ENCODE measurements around the gene TMEM100.

TMEM100 gene

DNA sequence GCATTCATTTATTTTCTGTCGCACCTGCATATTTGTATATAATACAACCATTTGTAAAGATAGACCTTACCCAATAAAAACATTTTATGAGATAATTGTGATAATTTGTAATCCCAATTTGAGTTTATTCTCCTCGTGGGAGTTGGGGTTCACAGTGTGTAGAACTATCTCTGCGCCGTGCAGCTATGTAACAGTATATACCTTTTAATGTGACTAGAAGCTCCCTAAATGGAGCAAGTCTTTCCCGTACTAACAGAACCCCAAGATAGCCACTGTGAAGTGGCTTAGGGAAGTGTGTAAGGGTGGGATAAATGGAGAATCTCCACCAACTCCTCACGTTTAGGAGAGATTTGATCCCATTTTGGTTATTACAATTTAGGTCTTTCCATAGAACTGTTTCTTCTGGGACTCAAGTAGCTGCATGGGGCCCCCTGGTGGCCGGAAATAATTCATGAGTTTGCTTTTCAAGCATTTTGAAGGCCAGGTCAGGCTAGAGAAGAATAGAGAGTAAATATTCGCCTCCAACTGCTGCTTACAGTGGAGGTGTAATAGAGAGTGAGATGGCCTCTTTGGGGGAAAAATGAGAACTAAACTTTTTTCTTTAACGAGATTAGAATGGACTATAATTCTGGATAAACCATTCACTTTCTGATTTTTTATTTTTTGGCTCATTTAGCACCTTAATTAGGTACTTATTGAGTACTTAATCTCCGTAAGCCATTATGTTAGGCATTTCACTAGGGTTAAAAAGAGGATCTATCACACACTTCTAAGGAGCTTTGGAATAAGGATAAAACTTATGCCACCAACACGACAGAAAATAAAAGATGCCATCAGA, 4.5 kb downstream of the TMEM100 start:
- peak; percentile 53 to 61 for DNase-seq

DNA sequence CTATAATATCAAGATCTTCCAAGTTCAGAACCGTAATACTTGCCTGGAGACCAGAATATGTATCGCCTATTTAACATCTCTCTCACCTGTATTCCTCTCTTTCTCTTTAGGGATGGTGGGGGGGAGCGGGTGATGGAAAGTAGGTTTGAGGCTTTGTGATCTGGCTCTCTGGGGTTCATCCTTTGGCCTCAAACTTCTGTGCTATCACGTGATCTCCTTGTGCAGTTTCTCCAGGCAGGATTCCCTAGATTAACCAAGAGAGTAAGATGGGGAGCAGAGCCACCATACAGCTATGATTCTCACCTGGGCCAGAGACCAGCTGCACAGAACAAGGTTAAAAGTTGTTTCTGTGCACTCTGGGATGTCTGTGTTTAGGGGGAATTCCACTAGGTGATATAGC, 5.2 kb downstream of the TMEM100 start:
- no peak for DNase-seq

DNA sequence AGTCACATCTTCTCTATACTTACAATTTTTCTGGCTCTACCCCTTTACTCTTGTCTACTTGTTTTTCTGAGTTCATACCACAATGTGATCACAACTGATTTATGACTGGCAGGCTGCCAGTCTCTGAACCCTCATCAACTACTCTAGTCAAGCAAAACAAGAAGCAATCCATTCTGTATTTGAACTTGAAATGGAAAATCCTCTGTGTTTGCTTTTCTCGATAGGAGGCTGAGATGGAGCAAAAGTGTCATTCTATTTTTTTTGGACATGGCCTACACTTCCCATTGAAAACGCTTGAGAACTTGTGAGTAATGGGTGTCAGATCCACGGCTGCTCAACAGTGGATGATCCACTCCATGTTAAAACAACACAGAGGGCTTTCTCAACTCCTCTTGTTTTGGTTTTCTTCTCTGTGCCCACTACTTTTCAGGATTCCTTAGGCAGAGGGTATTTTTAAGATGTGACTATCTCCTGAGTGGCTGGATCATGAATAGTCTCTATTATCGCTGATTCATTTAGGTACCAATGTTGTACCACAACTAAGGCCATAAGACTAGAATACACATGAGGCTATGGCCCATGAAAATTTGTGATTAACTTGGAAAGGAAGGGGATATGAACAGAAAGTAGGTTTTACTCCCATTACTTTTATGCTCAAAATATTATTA, 11.7 kb downstream of the TMEM100 start:
- DNase-seq, result no peak

DNA sequence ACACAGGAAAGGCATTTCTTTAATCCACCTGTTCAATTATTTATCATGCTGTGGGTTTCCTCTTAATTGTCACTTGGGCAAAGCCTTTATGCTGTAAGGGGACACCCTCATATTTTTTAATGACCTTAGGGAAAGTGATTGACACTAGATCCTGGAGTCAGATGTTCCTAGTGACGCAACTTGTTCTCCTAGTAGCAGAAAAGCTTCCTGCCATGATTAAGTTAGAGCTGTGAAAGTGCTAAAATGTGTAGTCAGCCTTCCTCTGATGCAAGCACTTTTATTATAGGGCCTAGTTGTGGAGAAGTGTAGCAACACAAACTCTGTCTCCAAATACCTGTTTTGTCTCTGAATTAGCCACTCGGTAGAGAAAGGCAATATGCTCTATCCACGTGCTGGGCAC, 12.3 kb downstream of the TMEM100 start:
- DNase-seq, result no peak

DNA sequence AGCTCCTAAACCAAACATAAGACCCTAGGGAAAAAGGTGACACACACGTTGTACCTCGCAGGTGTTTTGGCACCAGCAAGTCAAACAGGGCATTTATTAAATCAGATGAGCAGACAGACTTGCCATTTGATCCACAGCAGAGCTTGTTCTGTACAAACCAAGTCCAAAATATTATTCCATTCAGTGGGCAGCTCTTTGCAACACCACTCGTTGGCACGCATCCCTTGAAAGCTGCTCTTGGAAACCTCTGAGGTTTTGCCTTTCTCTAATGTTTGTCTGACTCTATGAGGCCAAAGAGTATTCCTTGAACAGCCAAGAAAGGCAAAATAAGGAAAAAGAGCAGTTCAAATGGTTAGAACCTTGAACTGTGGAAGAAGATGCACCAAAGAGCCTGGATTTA, 12.7 kb downstream of the TMEM100 start:
- DNase-seq, result no peak

DNA sequence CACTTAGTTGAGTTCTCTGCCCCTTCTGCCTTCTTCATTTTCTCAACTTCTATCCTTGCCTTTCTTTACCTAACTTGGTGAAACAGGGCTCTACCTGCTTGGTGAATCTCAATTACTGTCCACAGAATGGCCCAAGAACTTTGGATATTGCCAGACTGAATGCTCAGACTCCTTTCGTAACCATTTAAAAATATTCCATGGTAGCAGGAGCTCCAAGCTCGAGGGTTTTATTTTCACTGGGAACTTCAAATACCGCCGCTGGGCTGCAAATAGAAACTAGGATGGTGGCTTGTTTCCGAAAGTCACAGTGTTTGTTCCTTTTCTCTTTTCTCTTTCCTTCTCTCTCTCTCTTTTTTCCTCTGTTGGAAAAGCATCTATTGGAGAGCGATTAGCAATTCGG, 13.2 kb downstream of the TMEM100 start:
- no peak for DNase-seq

DNA sequence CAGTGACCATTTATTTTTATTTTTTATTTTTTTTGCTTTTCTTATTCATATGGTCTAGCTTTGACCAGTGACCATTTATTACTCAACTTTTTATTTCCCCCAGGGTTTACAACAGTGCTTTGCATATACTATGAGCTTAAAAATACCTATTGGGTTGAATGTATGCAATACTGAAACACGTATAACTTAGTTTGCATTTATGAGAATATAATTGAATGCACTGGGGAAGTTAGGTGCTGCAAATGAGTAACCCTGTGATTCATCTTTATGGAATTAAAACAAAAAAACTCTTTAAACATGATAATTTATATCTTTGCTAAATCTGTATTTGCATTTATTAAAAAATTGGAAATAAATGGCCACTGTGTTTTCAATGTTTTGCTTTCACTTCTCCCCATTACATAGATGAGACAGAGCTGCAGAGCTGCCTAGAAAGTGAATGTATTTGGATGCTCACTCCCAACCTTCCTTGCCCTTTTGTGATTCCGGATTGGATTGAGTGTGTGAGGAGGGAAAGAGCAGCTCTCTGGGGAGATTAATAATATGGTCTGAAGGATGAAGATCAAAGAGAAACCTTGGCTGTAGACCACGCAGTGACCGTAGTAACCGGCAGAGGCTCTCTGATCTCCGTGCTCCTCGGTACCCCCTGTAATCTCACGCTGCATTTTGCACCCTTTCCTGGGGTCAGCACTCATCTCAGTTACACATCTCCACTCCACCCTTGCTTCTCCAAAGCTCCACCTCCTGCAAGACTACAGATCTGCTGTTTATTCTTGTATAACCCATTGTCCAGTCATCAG, 14.3 kb downstream of the TMEM100 start:
- DNase-seq, result no peak

DNA sequence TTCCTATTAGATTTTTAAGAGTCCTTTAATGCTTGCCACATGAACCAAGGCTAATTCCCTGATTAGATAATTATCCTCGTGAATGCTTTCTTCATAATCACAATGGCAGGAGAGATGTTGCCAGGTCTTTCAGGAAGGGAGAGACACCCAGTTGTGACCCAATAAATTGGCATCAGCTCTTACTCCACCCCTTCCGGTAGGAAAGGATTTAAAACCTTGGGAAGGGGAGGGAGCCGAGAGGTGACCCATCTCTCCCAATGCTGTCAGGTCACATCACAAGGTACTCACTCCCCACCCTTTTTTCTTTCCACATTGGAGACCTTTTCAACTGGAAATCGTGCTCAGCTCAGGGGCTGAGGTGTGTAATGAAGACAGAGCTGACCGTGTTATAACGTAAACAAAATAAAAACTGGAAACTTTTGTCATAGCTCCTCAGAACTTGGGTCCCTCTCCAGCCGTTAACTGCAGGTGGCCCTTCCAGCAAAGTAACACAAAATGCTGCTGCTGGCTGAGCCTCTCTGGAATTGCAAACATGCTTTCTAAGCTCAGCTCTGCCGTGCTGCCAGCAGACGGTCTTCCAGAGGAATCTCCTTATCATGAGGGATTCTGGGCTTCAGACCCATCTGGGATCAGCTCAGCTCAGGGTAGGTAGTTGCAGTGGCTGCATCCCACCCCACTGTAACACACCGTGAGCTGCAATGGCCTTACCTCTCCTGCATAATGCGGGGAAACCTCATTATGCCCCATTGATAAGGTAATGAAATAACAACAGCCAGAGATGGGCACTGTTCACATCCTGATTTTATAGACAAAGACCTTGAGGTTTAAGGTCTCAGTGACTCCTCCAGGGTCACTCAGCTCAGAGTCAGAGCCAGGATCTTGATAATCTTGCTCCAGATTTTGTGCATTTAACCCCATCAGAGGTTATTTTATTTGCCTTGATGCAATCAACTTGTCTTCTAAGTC, 15.6 kb downstream of the TMEM100 start:
- DNase-seq, result no peak

DNA sequence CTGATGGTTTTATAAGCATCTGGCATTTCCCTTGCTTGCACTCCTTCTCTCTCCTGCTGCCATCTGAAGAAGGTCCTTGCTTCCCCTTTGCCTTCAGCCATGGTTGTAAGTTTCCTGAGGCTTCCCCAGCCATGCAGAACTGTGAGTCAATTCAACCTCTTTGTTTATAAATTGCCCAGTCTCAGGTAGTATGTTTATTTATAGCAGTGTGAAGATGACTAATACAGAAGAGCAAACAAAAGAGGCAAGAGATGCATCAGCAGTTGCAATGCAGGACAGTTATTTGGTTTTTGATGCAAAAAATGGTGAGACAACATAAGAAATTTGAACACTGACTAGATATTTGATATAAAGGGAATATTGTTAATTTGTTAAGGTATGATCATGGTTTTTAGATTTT, 16.8 kb downstream of the TMEM100 start:
- DNase-seq, result no peak

DNA sequence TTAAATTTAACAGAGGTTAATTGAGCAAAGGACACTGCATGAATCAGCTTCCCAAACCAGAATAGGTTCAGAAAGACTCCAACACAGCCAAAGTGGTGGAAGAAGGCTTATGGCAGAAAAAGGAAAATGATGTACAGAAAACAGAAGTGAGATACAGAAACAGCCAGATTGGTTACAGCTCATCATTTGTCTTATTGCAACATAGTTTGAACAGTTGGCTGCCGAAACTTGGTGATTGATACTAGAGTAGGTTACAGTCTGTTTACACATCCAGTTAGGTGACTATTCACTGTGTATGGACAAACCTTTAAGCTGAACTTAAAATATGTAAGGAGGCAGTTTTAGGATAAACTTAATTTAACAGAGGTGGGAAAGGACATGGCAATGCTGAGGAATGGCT, 18.3 kb downstream of the TMEM100 start:
- no peak for DNase-seq

DNA sequence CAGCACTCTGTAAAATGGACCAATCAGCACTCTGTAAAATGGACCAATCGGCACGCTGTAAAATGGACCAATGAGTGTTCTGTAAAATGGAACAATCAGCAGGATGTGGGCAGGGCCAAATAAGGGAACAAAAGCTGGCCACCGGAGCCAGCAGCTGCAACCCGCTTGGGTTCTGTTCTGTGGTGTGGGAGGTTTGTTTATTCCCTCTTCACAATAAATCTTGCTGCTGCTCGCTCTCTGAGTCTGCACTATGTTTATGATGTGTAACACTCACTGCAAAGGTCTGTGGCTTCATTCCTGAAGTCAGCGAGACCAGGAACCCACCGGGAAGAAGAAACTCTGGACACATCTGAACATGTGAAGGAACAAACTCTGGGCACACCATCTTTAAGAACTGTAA, 20.5 kb downstream of the TMEM100 start:
- no peak for DNase-seq

DNA sequence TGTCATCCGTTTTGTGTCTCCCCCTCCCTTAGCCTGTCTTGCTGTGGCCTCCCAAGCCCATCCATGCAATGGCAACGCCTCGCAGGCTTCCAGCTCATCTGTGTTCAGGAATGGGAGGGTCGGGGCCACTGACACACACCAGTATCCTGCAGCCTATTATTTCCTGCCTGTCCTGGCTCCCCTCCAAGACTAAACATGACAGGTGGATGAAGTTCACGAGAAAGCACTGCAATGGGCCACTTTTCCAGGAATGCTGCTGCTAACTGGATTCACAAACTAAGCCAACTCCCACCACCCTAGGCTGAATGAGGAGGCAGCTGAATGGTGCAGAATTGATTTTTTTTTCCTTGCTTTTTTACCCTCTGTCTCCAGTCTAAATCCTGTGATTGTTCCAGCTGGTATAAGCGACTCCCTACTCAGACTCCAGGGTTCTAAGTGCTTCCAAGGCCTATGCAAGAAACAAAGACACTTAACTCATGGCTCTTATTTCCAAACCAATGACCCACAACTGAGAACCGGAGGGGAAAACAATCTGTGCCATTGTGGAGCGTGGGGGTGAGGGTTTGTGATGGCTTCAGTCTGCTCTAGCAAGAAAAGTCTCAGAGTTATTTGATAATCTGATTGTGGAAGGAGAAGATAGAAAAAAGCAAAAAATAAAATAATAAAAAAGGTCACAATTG, 23.3 kb downstream of the TMEM100 start:
- no peak for DNase-seq

DNA sequence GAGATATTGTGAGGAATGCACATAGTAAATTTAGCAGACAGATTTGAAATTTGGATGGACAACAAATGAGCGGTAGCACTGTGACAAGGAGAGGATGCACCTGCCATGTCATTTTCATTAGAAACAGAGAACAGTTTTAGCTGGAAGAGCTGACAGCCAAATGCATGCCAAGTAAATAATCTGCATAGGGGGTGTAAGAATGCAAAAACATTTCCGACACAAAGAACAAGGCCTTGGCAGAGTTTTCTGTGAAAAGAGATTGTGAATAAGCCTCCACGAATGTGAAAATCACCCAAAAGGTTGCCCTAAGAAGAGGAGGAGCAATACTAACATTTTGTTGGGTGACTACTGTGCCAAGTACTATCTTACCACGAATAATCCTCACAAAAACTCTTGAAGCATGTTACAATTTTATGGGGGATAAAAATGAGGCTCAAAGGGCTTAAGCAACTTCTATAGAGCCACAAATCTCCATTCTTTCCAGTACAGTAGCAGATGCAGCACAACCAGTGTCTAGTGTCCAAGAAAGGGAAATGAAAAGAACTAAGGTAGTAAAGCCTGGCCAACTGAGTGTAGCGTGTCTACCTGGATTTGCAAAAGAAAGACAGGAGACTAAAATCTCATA, 28.3 kb downstream of the TMEM100 start:
- DNase-seq, result no peak

DNA sequence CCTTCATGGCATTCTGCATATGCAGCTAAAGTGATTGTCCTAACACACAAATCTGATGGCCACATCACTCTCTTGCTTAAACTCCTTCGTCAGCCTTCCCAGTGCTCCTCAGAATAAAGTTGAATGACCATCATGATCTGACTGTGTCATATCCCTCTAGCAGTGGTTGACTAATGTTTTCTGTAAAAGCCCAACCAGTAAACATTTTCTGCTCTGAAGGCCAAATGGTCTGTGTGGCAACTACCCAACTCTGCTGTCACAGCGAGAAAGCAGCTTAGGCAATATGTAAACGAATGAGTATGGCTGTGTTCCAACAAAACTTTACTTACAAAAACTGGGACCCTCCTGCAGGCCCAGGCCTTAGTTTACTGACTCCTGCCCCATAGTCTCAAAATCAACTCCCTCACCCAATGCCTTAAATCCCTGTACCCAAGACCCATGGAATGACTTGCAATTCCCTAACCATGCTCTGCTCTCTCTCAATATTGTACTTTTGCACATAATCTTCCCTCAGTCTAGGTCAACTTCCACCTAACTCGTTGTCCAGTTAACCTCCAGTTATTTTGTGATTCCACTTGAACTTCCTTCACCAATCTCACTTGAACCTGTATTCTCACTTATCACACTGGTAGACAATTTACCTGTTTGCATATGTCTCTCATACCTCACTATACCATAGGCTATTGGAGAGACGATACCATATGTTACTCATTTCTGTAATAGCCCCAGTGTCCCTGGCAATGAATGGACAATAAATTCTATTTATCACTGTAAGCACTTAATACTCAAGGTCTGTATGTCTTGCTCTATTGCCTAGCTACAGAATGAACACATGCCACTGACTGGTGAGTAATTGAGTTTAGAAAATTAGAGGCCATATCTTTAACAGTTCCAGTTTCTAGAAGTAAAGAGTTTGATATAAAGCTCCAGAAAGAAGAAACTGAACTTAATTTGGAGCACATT, 29.1 kb downstream of the TMEM100 start:
- peak in 1 of 2 donors; percentile 27 for DNase-seq

DNA sequence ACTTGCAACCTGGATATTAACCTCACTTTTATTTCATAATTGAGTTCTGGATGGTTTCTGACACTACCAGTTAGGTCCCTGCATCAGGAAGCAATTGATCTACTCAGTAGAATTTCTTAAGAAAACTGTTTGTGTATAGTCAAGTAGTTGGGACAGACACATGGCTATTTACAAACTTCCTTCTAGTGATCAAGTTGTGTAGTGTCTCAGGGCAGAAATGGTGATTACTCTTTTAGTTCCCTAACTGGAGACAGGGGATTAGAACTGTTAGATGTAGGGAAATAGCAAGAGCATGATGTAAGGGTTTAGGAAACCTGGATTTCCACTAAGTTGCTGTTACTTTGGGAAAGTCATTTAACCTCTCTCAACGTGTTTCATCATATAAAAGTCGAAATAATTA, 30.4 kb downstream of the TMEM100 start:
- DNase-seq, result no peak

DNA sequence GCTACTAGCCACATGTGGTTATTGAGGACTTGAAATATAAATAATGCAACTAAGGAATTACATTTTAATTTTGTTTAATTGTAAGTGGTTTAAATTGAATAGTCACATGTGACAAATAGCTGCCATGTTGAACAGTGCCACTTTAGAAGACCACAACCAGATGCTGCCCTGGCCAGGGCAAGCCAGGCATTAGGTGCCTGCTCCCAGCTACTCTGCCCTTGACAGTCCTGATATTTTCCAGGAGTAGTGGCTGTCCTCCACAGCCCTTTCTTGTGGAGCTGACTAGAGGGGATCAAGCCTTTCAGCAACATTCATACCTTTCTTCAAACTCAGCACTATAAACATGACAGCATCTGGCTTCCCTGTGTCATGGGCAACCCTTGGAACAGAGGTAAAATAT, 31.0 kb downstream of the TMEM100 start:
- no peak for DNase-seq

DNA sequence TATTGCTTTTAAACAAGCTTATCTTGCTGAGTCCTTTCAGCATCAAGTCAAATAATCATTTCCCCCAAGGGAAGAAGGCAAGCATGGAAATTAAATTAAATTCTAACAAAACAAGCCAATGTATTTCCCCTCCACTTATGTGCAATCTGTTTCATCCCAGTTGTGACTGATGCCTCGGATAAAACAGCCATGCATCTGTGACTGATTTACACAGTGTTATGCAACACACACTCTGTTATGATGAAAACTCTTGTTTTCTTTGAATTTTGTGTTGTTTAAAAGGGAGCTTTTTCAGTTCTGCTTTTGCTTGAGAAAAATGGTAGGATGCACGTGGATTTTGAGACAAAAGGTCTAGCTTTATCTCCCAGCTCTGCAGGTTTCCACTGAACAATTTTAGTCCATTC, 32.6 kb downstream of the TMEM100 start:
- peak in 1 of 2 donors; percentile 13 for DNase-seq

DNA sequence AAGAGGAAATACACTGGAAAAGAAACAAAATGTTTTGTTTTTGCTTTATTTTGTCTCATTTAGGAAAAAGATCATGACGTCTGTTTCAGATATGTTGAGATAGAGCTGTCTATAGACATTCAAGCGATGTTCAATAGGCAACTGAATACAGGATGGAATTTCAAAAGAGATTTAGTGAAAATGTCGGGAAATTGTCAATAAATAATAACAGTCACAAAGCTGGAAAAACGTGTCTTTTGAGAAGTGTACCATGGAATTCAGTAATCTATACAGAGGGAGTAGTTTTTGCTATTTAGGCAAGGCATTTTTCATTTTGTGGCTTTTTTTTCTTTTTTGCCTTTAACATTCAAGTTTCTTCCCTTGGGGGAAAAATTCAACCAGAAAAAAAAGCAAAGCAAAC, 33.0 kb downstream of the TMEM100 start:
- DNase-seq, result no peak

DNA sequence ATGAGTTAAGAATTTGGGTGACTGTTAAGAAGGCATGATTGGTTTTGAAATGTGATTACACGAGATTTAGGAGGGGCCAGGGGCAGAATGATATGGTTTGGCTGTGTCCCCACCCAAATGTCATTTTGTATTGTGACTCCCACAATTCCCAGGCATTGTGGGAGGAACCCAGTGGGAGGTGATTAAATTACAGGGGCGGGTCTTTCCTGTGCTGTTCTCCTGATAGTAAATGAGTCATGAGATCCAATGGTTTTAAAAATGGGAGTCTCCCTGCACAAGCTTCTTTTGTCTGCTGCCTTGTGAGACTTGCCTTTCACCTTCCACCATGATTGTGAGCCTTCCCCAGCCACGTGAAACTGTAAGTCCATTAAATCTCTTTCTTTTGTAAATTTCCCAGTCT, 34.6 kb downstream of the TMEM100 start:
- DNase-seq, result no peak

DNA sequence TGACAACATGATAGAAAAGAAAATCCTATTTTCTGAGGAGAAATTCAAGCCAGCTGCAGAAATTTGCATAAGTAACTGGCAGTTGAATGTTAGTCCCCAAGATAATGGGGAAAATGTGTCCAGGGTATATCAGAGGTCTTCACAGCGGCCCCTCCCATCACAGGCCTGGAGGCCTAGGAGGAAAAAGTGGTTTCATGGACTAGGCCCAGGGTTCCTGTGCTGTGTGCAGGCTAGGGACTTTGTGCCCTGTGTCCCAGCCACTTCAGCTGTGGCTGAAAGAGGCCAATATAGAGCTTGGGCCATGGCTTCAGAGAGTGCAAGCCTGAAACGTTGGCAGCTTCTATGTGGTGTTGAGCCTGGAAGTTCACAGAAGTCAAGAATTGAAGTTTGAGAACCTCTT, 35.6 kb downstream of the TMEM100 start:
- DNase-seq, result no peak

All from CD4-positive, alpha-beta T cell treated with Interleukin-4 for 1 hour (primary cell).